Spleen (tissue), 11 donors: Measurements from ENCODE around the gene WFIKKN2. TPM values are rescaled to one million over a fixed set of nuclear protein-coding genes. Genes with fewer than 3 reads are reported as not detected.
"Not testable (repeated sequence)": the region's sequence is repeated elsewhere in the genome, so short reads cannot be mapped to it uniquely, and the experiment has no call there.

Experiments
- DNase-seq: peaks from one replicate; pipeline ENCODE4 v3.0.0-alpha.2; 2020
- H3K27ac ChIP-seq, 8 donors: fragments of 200-600 bp; sonication (generic) in 7 of 8; 1 replicate in 4 of 8; 2 replicates in 4 of 8; pipeline versions ENCODE4 v1.5.0 to v1.8.0; 2016 to 2021; ENCODE audit warnings: inconsistent platforms in 4 of 8, mild to moderate bottlenecking in 4 of 8, moderate library complexity in 1 of 8
- H3K27me3 ChIP-seq, 7 donors: fragments of 200-600 bp; sonication (generic) in 6 of 7; replicated peaks in 1 of 7; 1 replicate in 4 of 7; 2 replicates in 3 of 7; pipeline versions ENCODE4 v1.5.0 to v1.8.0; 2016 to 2021; ENCODE audit warnings: inconsistent platforms in 3 of 7, mild to moderate bottlenecking in 1 of 7
- H3K36me3 ChIP-seq, 6 donors: fragments of 200-600 bp; sonication (generic) in 5 of 6; 1 replicate in 4 of 6; 2 replicates in 2 of 6; pipeline versions ENCODE4 v1.5.0 to v1.8.0; 2016 to 2021; ENCODE audit warnings: inconsistent platforms in 2 of 6
- H3K4me1 ChIP-seq, 6 donors: fragments of 200-600 bp; sonication (generic) in 5 of 6; 1 replicate in 3 of 6; 2 replicates in 3 of 6; pipeline versions ENCODE4 v1.5.0 to v1.8.0; 2016 to 2021; ENCODE audit warnings: inconsistent platforms in 3 of 6
- H3K4me3 ChIP-seq, 8 donors: fragments of 200-600 bp; sonication (generic) in 7 of 8; 1 replicate in 4 of 8; 2 replicates in 4 of 8; pipeline versions ENCODE4 v1.5.0 to v1.8.0; 2016 to 2021; ENCODE audit warnings: inconsistent platforms in 4 of 8, mild to moderate bottlenecking in 4 of 8, moderate library complexity in 2 of 8
- H3K9me3 ChIP-seq, 8 donors: fragments of 200-600 bp; sonication (generic) in 7 of 8; 1 replicate in 4 of 8; 2 replicates in 4 of 8; pipeline versions ENCODE4 v1.5.0 to v1.8.0; 2016 to 2021; ENCODE audit warnings: inconsistent platforms in 4 of 8
- CTCF ChIP-seq, 11 experiments: fragments of 200-600 bp in 7 of 11; fragments of 450-650 bp in 4 of 11; sonication (generic) in 4 of 11; IDR thresholded peaks in 8 of 11; conservative IDR thresholded peaks in 3 of 11; 1 replicate in 7 of 11; 2 replicates in 4 of 11; pipeline versions ENCODE4 v1.4.0 to v1.8.0; 2016 to 2021; ENCODE audit warnings: antibody characterized with exemption in 11 of 11, inconsistent platforms in 4 of 11, mild to moderate bottlenecking in 1 of 11
- POLR2A ChIP-seq, 3 donors: fragments of 450-650 bp; IDR thresholded peaks; one replicate each; pipeline ENCODE4 v1.5.1; 2017; ENCODE audit warnings: antibody characterized with exemption in 3 of 3, mild to moderate bottlenecking in 1 of 3
- POLR2AphosphoS5 ChIP-seq, 3 donors: sonication (generic); formaldehyde crosslinking; IDR thresholded peaks; one replicate each; pipeline ENCODE4 v1.5.1; 2017; ENCODE audit warnings: antibody characterized with exemption in 3 of 3
- WGBS, 5 donors: extraction: QIAGEN DNeasy Blood & Tissue Kit in 3 of 5; methylation state at CpG; one replicate each; pipeline versions ENCODE4 v1.1.5 to v1.1.7; 2013 to 2018; 5-methylcytosine and 5-hydroxymethylcytosine counted together
- intact Hi-C: fragments of 100-400 bp; cut with DNase I; formaldehyde crosslinking; loops from one replicate; pipeline ENCODE4 v1.15.0; 2023; ENCODE audit warnings: low total_unique reads
- polyA plus RNA-seq, 3 donors: library from polyadenylated mRNA; stranded (reverse); fragments of 200-250 nt; gene quantifications; one replicate each; pipeline ENCODE4 v1.2.1, GENCODE V29; 2013
- total RNA-seq, 7 donors: library from RNA; depleted of rRNA in 3 of 7; stranded (reverse); fragments of >200 nt in 3 of 7; fragmentation: NEBNext Ultra II Directional in 4 of 7; extraction: Animal tissue kit (Norgen Biotek cat#: 25700) in 4 of 7; gene quantifications; one replicate each; pipeline versions ENCODE4 v1.1.0 to v1.2.1, GENCODE V29; 2016 to 2021
- donor health status: healthy with polysubstance abuse.
- donor health status: DM: no; HTN: no; CAD: no; lungs with moderate emphysema.
- donor health status: DM: no; HTN: no; CAD: no.
- donor health status: Bipolar disorder and iron deficiency.
- donor health status: healthy.
- donor health status: DM: no; HTN: no; CAD: no.
- donor health status: DM: yes; HTN: yes; CAD: no.

WFIKKN2 gene
- total and polyA plus RNA-seq, 10 donors = 0.02 to 0.51 (median 0.10) TPM; not detected in 4

DNA sequence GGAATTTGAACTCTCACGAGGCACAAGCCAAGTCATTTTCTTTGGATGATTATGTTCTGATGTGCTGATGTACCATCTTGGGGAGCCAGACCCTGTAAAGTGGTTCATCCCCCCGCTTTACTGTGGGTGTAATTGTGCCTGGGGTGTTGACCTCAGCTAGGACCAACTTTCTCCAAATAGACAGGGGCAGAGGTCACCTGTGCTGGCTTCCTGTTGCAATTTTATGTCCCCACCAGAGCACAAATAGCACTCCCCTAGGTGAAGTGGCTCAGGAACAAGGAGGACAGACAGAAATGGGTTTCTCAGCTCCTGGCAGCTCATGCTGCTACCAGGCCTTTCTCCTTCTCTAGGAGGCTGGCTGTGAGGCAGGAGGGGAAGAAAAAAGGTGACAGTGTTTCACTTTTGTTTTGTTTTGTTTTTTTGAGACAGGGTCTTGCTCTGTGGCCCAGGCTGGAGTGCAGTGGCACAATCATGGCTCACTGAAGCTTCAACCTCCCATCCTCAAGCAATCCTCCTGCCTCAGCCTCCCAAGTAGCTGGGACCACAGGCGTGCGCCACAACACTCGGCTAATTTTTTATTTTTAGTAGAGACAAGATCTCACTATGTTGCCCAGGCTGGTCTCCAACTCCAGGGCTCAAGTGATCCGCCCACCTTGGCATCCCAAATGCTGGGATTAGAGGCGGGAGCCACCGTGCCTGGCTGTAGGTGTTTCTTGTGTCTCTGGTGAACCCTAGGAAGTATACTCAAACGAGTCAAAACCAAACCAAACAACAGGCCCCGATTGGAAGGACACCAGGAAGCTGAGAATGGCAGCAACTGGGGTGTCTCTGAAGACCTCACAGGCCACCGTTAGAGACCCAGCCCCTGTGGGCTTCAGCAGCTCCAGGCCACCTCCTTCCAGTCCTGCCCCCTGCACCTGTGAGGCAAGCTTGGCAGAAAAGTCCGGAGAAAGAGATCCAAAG is 32.5 kb upstream of the WFIKKN2 start:
- Histone ChIP-seq H3K36me3 (no peaks in the 10 kb centered on the region), H3K27me3 (no peaks in the 10 kb centered on the region), H3K4me3 (no peak overlapping the region), H3K4me1 (no peaks in the 10 kb centered on the region), H3K9me3 (no peaks in the 10 kb centered on the region), H3K27ac (no peak overlapping the region)
- WGBS, 5 donors = 83 to 92% (median 87%) methylated on average over 12 of the region's 12 CpGs
- no peak for DNase-seq
- intact Hi-C loops = no loop called here
- no peak for TF ChIP-seq POLR2A (IDR thresholded peaks at IDR 0.05)
- TF ChIP-seq POLR2AphosphoS5 (IDR thresholded peaks at IDR 0.05) = no peak
- TF ChIP-seq CTCF (IDR thresholded peaks at IDR 0.05 in 8 of 11, conservative IDR thresholded peaks at IDR 0.05 in 3 of 11) = no peak

DNA sequence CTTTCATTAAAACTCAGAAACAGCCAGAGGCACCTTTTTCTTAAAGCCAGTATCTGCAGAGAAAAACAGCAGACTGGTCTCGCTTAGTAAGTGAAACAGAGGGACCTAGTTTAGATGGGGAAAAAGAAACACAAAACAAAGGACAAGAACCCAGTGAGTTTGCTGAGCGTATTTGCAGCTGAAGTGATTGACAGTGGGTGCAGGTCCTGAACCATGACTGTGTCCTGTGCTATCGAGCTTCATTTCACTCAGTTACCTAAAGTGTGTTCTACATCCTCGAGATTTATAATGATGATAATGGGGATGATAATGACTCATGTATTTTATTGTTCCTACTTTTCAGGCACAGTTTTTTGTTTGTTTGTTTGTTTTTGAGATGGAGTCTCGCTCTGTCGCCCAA is 31.7 kb upstream of the WFIKKN2 start:
- H3K36me3 ChIP-seq = no peaks in the 10 kb centered on the region
- intact Hi-C loops = no loop called here
- WGBS, 5 donors = 78 to 88% (median 84%) methylated on average over 6 of the region's 6 CpGs
- H3K4me3 ChIP-seq = no peak overlapping the region
- TF ChIP-seq POLR2A (IDR thresholded peaks at IDR 0.05) (no peak), POLR2AphosphoS5 (IDR thresholded peaks at IDR 0.05) (no peak), CTCF (IDR thresholded peaks at IDR 0.05 in 8 of 11, conservative IDR thresholded peaks at IDR 0.05 in 3 of 11) (no peak)
- H3K4me1 ChIP-seq = no peaks in the 10 kb centered on the region
- no peak overlapping the region for H3K27ac ChIP-seq
- H3K27me3 ChIP-seq = no peaks in the 10 kb centered on the region
- DNase-seq = no peak
- no peaks in the 10 kb centered on the region for H3K9me3 ChIP-seq

DNA sequence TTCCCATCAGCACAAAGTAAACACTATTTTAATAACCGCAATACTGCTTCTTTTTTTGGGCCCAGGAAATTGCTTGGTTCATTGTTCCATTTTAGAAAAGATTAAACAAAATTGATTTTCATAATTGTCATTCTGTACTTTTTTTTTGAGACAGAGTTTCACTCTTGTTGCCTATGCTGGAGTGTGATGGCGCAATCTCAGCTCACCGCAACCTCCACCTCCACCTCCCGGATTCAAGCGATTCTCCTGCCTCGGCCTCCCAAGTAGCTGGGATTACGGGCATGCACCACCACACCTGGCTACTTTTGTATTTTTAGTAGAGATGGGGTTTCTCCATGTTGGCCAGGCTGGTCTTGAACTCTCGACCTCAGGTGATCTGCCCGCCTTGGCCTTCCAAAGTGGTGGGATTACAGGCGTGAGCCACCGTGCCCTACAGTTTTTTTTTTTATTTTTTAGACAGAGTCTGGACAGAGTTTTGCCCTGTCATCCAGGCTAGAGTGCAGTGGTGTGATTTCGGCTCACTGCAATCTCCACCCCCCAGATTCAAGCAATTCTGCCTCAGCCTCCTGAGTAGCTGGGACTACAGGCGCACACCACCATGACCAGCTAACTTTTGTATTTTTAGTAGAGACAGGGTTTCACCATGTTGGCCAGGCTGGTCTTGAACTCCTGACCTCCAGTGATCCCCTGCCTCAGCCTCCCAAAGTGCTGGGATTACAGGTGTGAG is 30.5 kb upstream of the WFIKKN2 start:
- H3K4me1 ChIP-seq, DNase-seq, H3K9me3 ChIP-seq, H3K36me3 ChIP-seq, intact Hi-C loops, H3K27me3 ChIP-seq, H3K27ac ChIP-seq, H3K4me3 ChIP-seq: not testable (repeated sequence)
- WGBS, 5 donors = 89 to 98% (median 91%) methylated on average over 13 of the region's 13 CpGs

GRCh38 chr17:50805486-50805885 is 29.9 kb upstream of the WFIKKN2 start:
- DNase-seq = no peak
- Histone ChIP-seq H3K27ac (no peak overlapping the region), H3K27me3 (no peaks in the 10 kb centered on the region), H3K9me3 (no peaks in the 10 kb centered on the region), H3K4me1 (peaks cover 0 to 7% (median 2%) of the 10 kb centered on the region in 6 donors), H3K4me3 (no peak overlapping the region), H3K36me3 (no peaks in the 10 kb centered on the region)
- intact Hi-C loops = no loop called here
- 78 to 90% (median 86%) methylated on average over 3 to 6 of the region's 6 CpGs for WGBS, 5 donors
- TF ChIP-seq POLR2AphosphoS5 (IDR thresholded peaks at IDR 0.05) (no peak), CTCF (IDR thresholded peaks at IDR 0.05 in 8 of 11, conservative IDR thresholded peaks at IDR 0.05 in 3 of 11) (no peak), POLR2A (IDR thresholded peaks at IDR 0.05) (no peak)
